HEK293 (cell line): ENCODE measurements around the gene GAP43.

Experiments
- CTCF ChIA-PET: fragments of 350-600 bp; formaldehyde crosslinking; extraction: SDS; loops from one replicate; lab custom pipeline; 2021; ENCODE audit warnings: antibody characterized with exemption; lab: Yijun Ruan, JAX
- POLR2A ChIA-PET: fragments of 300-600 bp; formaldehyde crosslinking; extraction: SDS; loops from one replicate; lab custom pipeline; 2020; ENCODE audit warnings: antibody characterized with exemption, inconsistent platforms; lab: Yijun Ruan, JAX
- H3K27ac ChIP-seq: fragments of 200-500 bp; sonication (Bioruptor generic); 2 replicates; pipeline ENCODE4 v1.5.1; 2014; ENCODE audit warnings: low read depth, low read length, control low read depth, inconsistent platforms; ENCODE audit errors: extremely low read depth
- H3K36me3 ChIP-seq, 2 experiments: fragments of 200-500 bp in 1 of 2; sonication (Bioruptor generic) in 1 of 2; 1 replicate in 1 of 2; 2 replicates in 1 of 2; pipeline ENCODE4 v1.5.1; 2014 to 2017; ENCODE audit warnings: inconsistent platforms in 2 of 2, low read length in 2 of 2; ENCODE audit not compliant: control insufficient read depth in 2 of 2, insufficient read depth in 1 of 2
- H3K4me1 ChIP-seq: fragments of 200-500 bp; sonication (Bioruptor generic); 2 replicates; pipeline ENCODE4 v1.5.1; 2014; ENCODE audit warnings: mild to moderate bottlenecking, low read length, inconsistent platforms; ENCODE audit not compliant: control insufficient read depth, insufficient read depth
- H3K4me3 ChIP-seq: 2 replicates; pipeline ENCODE4 v1.5.1; 2011; ENCODE audit warnings: low read depth, mild to moderate bottlenecking, control low read depth, low read length, moderate library complexity
- H3K9me3 ChIP-seq: fragments of 200-500 bp; sonication (Bioruptor generic); 2 replicates; pipeline ENCODE4 v1.5.1; 2014; ENCODE audit warnings: low read depth, low read length, inconsistent platforms; ENCODE audit not compliant: control insufficient read depth, insufficient read depth
- HIC1 ChIP-seq: fragments of 450-650 bp; formaldehyde crosslinking; IDR thresholded peaks from 2 replicates; pipeline ENCODE4 v1.5.1; 2016; ENCODE audit warnings: missing biosample characterization, missing genetic modification characterization
- KLF16 ChIP-seq: fragments of 450-650 bp; formaldehyde crosslinking; IDR thresholded peaks from 2 replicates; pipeline ENCODE4 v1.5.1; 2017; ENCODE audit warnings: missing biosample characterization, missing genetic modification characterization
- KLF9 ChIP-seq: fragments of 450-650 bp; formaldehyde crosslinking; IDR thresholded peaks from 2 replicates; pipeline ENCODE4 v1.5.1; 2016; ENCODE audit warnings: missing biosample characterization, missing genetic modification characterization, low read depth
- SETDB1 ChIP-seq: IDR thresholded peaks from one replicate; pipeline ENCODE4 v1.6.1; 2017; ENCODE audit warnings: mild to moderate bottlenecking, low read length, moderate library complexity, mixed read lengths; ENCODE audit not compliant: insufficient read length
- ZBTB11 ChIP-seq: fragments of 450-650 bp; formaldehyde crosslinking; conservative IDR thresholded peaks from 2 replicates; pipeline ENCODE4 v1.5.1; 2016; ENCODE audit warnings: low read depth, missing biosample characterization, missing genetic modification characterization
- ZBTB17 ChIP-seq: fragments of 450-650 bp; formaldehyde crosslinking; IDR thresholded peaks from 2 replicates; pipeline ENCODE4 v1.5.1; 2016; ENCODE audit warnings: missing biosample characterization, missing genetic modification characterization
- ZNF10 ChIP-seq: fragments of 450-650 bp; formaldehyde crosslinking; IDR thresholded peaks from 2 replicates; pipeline ENCODE4 v1.5.1; 2017; ENCODE audit warnings: missing biosample characterization, missing genetic modification characterization
- ZNF112 ChIP-seq: fragments of 450-650 bp; formaldehyde crosslinking; IDR thresholded peaks from 2 replicates; pipeline ENCODE4 v1.5.0; 2017; ENCODE audit warnings: missing biosample characterization, missing genetic modification characterization
- ZNF133 ChIP-seq: fragments of 450-650 bp; formaldehyde crosslinking; IDR thresholded peaks from 2 replicates; pipeline ENCODE4 v1.5.1; 2016; ENCODE audit warnings: missing biosample characterization, missing genetic modification characterization
- ZNF169 ChIP-seq: fragments of 450-650 bp; formaldehyde crosslinking; IDR thresholded peaks from 2 replicates; pipeline ENCODE4 v1.5.1; 2016; ENCODE audit warnings: missing biosample characterization, missing genetic modification characterization
- ZNF19 ChIP-seq: fragments of 450-650 bp; formaldehyde crosslinking; IDR thresholded peaks from 2 replicates; pipeline ENCODE4; 2016; ENCODE audit warnings: missing biosample characterization, missing genetic modification characterization, low read depth
- ZNF202 ChIP-seq: fragments of 450-650 bp; formaldehyde crosslinking; IDR thresholded peaks from 2 replicates; pipeline ENCODE4 v1.5.1; 2016; ENCODE audit warnings: missing biosample characterization, missing genetic modification characterization, borderline replicate concordance
- ZNF248 ChIP-seq: fragments of 450-650 bp; formaldehyde crosslinking; IDR thresholded peaks from 2 replicates; pipeline ENCODE4 v1.5.1; 2017; ENCODE audit warnings: missing biosample characterization, missing genetic modification characterization
- ZNF354C ChIP-seq: fragments of 450-650 bp; formaldehyde crosslinking; IDR thresholded peaks from 2 replicates; pipeline ENCODE4 v1.5.1; 2016; ENCODE audit warnings: missing biosample characterization, missing genetic modification characterization, low read depth, borderline replicate concordance
- ZNF416 ChIP-seq: fragments of 450-650 bp; formaldehyde crosslinking; IDR thresholded peaks from 2 replicates; pipeline ENCODE4 v1.5.1; 2016; ENCODE audit warnings: missing biosample characterization, missing genetic modification characterization
- ZNF433 ChIP-seq: fragments of 450-650 bp; formaldehyde crosslinking; IDR thresholded peaks from 2 replicates; pipeline ENCODE4 v1.5.1; 2016; ENCODE audit warnings: missing biosample characterization, missing genetic modification characterization, low read depth
- ZNF473 ChIP-seq: fragments of 450-650 bp; formaldehyde crosslinking; IDR thresholded peaks from 2 replicates; pipeline ENCODE4 v1.5.1; 2017; ENCODE audit warnings: missing biosample characterization, missing genetic modification characterization
- ZNF521 ChIP-seq: fragments of 450-650 bp; formaldehyde crosslinking; IDR thresholded peaks from 2 replicates; pipeline ENCODE4 v1.5.1; 2017; ENCODE audit warnings: missing biosample characterization, mild to moderate bottlenecking, missing genetic modification characterization
- ZNF560 ChIP-seq: fragments of 450-650 bp; formaldehyde crosslinking; IDR thresholded peaks from 2 replicates; pipeline ENCODE4 v1.5.1; 2017; ENCODE audit warnings: missing biosample characterization, missing genetic modification characterization, borderline replicate concordance
- ZNF677 ChIP-seq: fragments of 450-650 bp; IDR thresholded peaks from 2 replicates; pipeline ENCODE4 v1.5.0; 2018; ENCODE audit warnings: missing biosample characterization, mild to moderate bottlenecking, missing genetic modification characterization, moderate library complexity
- ZNF747 ChIP-seq: fragments of 450-650 bp; formaldehyde crosslinking; IDR thresholded peaks from 2 replicates; pipeline ENCODE4 v1.5.1; 2016; ENCODE audit warnings: missing biosample characterization, missing genetic modification characterization
- ZNF76 ChIP-seq: fragments of 450-650 bp; formaldehyde crosslinking; IDR thresholded peaks from 2 replicates; pipeline ENCODE4; 2016; ENCODE audit warnings: low read depth, missing biosample characterization, missing genetic modification characterization, borderline replicate concordance
- ZSCAN23 ChIP-seq: fragments of 450-650 bp; formaldehyde crosslinking; IDR thresholded peaks from 2 replicates; pipeline ENCODE4 v1.5.1; 2016; ENCODE audit warnings: missing biosample characterization, missing genetic modification characterization
- ZXDB ChIP-seq: fragments of 450-650 bp; formaldehyde crosslinking; IDR thresholded peaks from 2 replicates; pipeline ENCODE4 v1.5.1; 2016; ENCODE audit warnings: missing biosample characterization, missing genetic modification characterization
- TF ChIP-seq, protein P1 (sequence below): fragments of 450-650 bp; formaldehyde crosslinking; IDR thresholded peaks from 2 replicates; pipeline ENCODE4 v1.5.1; 2016; ENCODE audit warnings: missing biosample characterization, missing genetic modification characterization
- TF ChIP-seq, protein P2 (sequence below): fragments of 450-650 bp; formaldehyde crosslinking; IDR thresholded peaks from 2 replicates; pipeline ENCODE4 v1.5.1; 2016; ENCODE audit warnings: missing biosample characterization, missing genetic modification characterization

Gene GAP43

DNA sequence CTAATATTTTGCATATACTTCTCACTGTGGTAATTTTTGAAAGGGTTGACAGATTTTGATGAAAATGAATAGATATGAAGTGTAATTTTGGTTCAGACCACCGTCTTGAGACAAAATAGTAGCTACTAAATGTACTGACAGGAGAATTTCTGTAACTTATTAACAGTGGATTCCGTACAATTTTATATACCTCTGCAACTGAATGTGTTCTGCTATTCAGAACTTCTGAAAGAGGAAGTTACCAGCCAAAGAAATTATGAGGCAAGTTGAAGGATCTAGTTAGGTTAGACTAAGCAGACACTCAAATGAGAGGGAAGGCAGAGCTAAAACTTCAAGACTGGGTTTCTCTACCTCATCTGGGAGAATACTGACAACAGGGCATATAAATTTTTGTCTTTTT lies 29.4 kb downstream of the GAP43 start (continued):
- TF ChIP-seq ZBTB11 (tag by site-specific recombination) (no peak), ZNF521 (tag by site-specific recombination) (no peak), ZNF473 (tag by site-specific recombination) (no peak), ZNF677 (tag by site-specific recombination) (no peak), ZSCAN23 (tag by site-specific recombination) (no peak), ZNF76 (tag by site-specific recombination) (no peak), SETDB1 (no peak), ZNF433 (tag by site-specific recombination) (no peak)
- TF ChIP-seq, all 188 proteins: peak for 0

GRCh38 chr3:115655761-115656282 lies 32.5 kb downstream of the GAP43 start:
- ChIA-PET POLR2A (no interaction called here), CTCF (no interaction called here)
- peaks cover 3% of the 10 kb centered on the region; the same call in 1 of the 2 replicates for H3K4me1 ChIP-seq
- H3K27ac ChIP-seq, result no peak overlapping the region
- no peaks in the 10 kb centered on the region for H3K36me3 ChIP-seq
- no peaks in the 10 kb centered on the region for H3K9me3 ChIP-seq
- TF ChIP-seq ZNF560 (no peak), ZBTB17 (tag by site-specific recombination) (no peak), ZNF112 (tag by site-specific recombination) (no peak), ZXDB (tag by site-specific recombination) (no peak), KLF16 (no peak), ZNF248 (tag by site-specific recombination) (no peak)
- TF ChIP-seq, protein P1, sequence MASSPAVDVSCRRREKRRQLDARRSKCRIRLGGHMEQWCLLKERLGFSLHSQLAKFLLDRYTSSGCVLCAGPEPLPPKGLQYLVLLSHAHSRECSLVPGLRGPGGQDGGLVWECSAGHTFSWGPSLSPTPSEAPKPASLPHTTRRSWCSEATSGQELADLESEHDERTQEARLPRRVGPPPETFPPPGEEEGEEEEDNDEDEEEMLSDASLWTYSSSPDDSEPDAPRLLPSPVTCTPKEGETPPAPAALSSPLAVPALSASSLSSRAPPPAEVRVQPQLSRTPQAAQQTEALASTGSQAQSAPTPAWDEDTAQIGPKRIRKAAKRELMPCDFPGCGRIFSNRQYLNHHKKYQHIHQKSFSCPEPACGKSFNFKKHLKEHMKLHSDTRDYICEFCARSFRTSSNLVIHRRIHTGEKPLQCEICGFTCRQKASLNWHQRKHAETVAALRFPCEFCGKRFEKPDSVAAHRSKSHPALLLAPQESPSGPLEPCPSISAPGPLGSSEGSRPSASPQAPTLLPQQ (tag by site-specific recombination), result no peak
- TF ChIP-seq, protein P2, sequence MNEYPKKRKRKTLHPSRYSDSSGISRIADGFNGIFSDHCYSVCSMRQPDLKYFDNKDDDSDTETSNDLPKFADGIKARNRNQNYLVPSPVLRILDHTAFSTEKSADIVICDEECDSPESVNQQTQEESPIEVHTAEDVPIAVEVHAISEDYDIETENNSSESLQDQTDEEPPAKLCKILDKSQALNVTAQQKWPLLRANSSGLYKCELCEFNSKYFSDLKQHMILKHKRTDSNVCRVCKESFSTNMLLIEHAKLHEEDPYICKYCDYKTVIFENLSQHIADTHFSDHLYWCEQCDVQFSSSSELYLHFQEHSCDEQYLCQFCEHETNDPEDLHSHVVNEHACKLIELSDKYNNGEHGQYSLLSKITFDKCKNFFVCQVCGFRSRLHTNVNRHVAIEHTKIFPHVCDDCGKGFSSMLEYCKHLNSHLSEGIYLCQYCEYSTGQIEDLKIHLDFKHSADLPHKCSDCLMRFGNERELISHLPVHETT (tag by site-specific recombination), result no peak
- TF ChIP-seq, all 188 proteins: peak for 0
- H3K4me3 ChIP-seq, result no peak overlapping the region

- Histone ChIP-seq H3K27ac (no peak overlapping the region), H3K4me1 (peaks cover 3% of the 10 kb centered on the region; the same call in 1 of the 2 replicates), H3K36me3 (no peaks in the 10 kb centered on the region), H3K4me3 (no peak overlapping the region), H3K9me3 (no peaks in the 10 kb centered on the region)
- ChIA-PET CTCF (interaction anchor here (0.6 to 0.9 kb wide), 2 partner anchors 127 to 409 kb away, joined by 3 to 4 read pairs; no protein-coding TSS in a partner anchor), POLR2A (no interaction called here)
- TF ChIP-seq ZNF416 (tag by site-specific recombination), result no peak
- TF ChIP-seq ZNF19 (tag by site-specific recombination), result no peak
- TF ChIP-seq ZNF747 (tag by site-specific recombination), result no peak
- no peak for TF ChIP-seq ZNF354C (tag by site-specific recombination)
- TF ChIP-seq ZNF133 (tag by site-specific recombination), result no peak
- TF ChIP-seq ZNF169 (tag by site-specific recombination), result no peak
- TF ChIP-seq KLF9 (tag by site-specific recombination), result no peak
- no peak for TF ChIP-seq ZNF10
- no peak for TF ChIP-seq ZNF202 (tag by site-specific recombination)
- TF ChIP-seq HIC1 (tag by site-specific recombination), result no peak
Observed at GRCh38 chr3:115657168-115657567, 33.9 kb downstream of the GAP43 start.
